Activated T-cell treated with anti-CD3 and anti-CD28 coated beads for 24 hours (primary cell): Measurements from ENCODE around the gene LHFPL6.

Experiments
- DNase-seq: peaks from one replicate; pipeline ENCODE4 v3.0.0-alpha.2; 2020; ENCODE audit warnings: low read depth

Gene LHFPL6

DNA sequence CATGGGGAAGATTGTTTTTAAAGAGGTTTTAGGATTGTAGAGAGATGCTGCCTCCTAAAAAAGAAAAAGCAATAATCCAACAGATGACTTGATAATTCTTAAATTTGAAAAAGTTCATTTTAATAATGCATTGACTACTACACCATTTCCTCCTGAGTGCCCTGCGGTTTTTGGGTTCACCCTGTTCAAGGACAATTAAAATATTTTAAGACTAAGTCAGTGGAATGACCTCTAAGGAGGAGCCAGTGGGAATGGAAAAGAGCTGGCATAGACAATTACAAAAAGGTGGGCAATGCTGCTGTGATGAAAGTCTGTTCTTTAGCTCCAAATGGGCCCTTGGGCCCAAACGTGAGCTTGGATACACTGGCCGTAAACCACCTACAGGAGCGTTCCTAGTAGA is 217.8 kb downstream of the LHFPL6 start:
- no peak for DNase-seq

DNA sequence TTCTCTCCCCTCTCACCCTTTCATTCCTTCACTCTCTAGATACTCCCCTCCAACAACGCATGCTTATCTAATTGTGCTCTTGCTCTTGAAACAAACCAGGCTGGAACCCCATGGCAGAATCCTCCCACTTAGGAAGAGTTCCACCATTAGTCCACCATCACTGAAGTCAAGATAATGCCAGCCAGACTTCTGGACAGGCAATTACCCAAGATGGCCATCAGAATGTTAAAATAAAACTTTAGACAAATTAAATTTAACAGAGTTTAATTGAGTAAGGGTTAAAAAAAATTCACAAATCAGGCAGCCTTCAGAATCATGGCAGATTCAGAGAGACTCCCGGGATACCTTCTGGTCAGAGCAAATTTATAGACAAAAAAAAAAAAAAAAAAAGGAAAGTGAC is 221.5 kb downstream of the LHFPL6 start:
- no peak for DNase-seq

DNA sequence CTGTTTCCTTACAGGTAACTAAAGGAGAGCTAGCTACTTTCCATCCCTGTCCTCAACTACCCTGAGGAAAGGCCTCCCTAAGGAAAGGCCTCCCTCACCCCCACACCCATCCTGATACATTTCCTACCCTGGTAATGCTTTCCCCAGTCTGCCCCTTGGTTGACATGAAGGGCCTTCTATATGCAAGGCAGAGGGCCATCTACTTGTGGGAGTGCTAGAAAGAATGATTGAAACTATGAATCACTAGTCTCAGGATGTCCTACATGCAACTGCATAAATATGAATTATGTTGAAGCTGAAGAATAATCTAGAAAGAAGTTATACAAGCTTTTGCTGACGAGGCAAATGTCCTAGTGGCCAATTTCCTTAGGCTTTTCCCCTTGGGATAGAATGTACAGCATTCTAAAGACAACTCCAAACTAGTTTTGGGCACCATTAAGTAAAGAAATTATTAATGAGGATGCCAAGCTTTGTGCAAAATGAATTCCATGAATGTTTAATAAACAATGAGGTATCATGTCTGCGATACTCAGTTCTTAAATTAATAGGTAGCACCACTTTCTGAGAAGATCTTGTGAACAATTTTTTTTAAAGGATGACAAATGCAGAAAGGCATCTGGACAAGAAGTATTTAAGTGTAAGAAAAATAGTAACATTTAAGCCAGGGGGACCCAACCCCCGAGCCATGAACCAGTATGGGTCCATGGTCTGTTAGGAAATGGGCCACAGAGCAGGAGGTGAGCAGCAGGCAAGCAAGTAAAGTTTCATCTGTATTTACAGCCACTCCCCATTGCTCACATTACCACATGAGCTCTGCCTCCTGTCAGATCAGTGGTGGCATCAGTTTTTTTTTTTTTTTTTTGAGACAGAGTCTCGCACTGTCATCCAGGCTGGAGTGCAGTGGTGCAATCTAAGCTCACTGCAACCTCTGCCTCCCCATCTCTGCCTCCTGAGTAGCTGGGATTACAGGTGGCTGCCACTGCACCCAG is 223.0 kb downstream of the LHFPL6 start:
- no peak for DNase-seq

DNA sequence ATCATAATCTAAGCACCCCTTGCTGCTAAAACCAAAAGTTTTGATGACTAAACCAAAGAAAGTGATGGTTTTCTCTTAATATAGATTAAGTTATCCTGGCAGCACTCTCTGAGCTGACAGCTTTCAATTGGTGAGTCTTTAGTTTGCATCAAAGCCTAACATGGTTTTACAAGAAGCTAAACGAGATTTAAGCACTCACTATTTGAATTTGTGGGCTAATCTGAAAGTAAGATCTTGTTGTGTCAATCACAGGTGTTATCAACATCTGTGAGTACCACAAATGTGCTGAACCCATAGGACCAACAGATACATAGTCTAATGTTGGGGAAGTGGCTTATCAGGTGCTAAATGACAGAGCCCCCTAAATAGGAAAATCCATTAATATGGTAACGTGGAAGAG is 223.9 kb downstream of the LHFPL6 start:
- DNase-seq: no peak

DNA sequence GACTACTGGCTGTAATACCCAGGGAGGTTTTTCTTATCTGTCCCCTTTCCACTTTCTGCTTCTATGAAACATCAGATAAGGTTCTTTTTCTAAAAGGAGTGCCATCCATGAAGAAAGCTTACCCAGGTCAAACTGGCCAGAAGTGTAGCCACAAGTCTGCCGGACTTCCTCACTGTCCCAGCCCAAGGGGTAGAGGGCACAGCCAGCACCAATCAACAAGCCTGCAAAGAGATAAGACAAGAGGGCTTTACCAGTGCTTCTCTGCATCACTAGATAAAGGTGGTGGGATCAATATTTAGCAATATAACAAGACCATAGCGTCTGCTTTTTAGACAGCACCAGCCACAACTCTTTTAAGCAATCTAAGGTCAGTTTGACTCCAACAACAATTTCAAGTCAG is 224.7 kb downstream of the LHFPL6 start:
- DNase-seq: no peak

DNA sequence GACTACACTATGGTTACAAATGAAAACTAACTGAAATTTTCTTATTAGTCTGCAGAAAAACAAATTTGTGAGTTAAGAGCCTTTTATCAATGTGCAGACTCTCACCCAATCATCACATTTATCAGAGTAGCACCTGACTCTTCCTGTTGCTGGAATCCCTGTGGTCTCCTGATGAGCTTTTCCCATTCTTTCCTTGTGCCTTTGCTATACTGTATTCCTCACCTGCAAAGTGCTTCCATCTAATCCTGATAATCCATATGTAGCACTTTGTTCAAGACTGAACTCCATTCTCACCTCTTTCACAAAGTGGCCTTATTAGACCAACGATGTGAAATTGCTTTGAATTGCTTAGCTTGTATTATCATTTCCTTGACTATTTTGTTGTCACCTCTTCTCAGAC is 225.3 kb downstream of the LHFPL6 start:
- DNase-seq: no peak

DNA sequence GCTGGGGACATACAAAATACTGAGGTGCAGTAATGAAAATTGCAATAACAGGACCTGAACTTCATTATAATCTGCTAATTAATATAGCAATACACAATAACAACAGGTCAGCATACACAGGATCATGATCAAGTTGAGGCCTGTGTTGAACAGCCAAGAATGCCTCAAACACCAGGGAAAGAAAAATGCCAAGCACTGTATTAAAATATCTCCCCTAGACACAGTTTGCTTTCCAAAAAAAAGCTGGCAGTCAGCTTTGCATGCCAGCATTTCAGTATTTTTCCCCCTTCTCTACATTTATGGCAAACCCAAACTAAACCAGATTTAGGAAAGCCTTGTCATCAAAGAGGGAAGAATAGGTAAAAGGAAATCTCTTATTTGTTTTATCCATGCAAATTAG is 226.9 kb downstream of the LHFPL6 start:
- DNase-seq: no peak

DNA sequence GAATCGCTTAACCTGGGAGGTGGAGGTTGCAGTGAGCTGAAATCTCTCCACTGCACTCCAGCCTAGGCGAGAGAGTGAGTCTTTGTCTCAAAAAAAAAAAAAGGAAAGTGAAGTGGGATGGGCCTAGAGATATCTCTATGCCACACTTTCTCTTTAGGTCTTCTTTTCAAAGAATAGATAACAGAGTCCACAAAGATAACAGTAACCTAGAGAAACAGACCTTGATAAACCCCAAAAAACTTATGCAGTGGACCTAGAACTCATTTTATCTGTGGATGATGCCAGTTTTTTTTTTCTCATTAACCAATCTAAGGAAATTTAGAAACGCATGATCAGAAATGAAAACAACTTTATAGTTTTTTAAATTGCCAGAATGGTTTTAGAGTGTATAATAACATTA is 227.4 kb downstream of the LHFPL6 start:
- DNase-seq: no peak

DNA sequence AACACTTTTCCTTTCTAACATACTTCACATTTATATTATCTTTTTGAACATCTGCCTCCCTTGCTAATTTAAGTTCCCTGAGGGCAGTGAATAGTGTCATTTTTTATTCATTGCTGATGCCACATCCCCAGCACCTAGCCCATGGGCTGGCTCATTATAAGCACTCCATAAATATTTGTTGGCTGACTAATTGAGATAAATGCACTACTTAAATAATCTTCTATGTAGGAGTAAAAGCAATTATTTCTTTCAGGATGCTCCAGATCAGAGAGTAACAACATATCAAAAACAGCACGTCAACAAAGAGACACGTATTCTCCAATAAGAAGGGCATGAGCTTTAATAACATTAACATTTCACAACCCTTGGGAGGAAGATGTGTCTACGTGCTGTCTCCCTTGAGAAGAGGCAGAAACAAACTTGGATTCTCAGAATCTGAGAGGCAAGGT is 228.2 kb downstream of the LHFPL6 start:
- DNase-seq: no peak

DNA sequence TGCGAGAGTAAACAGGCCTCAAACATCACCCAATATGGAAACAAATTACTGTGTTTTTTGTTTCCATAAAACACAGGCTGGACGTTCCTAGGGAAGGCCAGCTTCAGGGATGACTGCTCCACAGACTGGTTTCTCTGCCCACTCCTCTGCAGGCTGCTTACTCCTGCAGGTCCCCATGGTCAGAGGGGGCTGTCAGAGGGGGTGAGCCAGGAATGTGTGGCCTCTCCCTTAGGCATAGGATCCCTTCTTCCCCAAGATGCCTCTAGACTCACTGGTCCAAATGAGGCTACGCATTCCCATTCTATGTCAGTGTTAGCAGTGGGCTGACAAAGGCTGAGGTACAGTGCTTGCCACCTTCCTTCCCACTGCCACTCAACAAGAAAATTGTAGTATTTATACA is 229.8 kb downstream of the LHFPL6 start:
- no peak for DNase-seq

DNA sequence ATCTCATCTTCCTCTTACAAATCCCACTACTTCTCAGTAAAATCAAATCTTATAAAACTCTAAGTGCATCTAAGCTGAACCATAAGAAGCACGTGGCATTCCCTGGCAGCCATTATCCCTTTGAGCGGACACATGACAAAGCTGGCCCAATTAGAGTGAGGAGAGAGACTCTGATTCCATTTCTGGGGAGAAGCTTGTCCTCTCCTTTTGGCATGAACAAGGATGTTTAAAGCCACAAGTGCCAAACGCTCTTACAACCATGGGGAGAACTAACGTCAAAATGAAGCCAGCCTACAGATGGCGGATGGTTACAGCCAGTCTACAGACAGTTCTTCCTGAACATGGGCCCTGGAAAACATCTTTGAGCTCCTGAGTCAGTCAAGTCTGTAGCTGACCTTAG is 231.3 kb downstream of the LHFPL6 start:
- no peak for DNase-seq

DNA sequence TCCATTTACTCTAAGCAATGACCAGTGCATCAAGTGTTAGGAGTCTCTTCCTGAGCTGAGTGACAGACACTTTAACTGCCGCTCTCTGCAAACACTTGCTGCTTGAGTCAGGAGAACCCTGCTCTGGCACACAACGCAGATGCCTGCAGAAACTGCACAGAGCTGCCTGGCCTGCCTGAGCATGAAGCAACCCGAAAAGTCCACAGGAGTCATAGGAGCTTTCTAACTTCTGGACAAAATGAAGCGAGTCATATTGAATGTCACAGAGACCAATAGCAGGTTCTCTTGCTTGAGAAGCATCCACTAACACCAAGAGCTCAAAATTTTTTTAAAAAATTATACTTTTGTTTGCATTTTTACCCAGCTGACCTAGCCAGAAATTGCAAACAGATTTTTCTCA is 232.4 kb downstream of the LHFPL6 start:
- DNase-seq: no peak

DNA sequence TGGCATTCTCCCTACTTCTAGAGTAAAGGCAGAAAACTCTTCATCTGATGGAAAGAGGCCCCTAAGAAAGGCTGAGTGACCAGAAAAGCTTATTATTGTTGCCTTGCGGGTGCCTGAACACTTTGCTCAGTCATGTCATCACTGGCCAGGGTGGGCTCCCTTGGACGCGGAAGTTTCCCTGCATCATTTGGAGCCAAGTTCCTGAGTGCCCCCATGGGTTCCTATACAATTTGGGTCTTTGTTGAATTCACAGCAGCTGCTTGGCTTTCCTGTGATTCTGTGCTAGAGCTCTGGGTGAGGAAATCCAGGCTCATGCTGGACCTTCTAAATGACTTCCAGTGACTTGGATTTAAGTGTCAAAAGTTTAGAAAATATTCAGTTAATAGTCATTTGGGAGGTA is 232.9 kb downstream of the LHFPL6 start:
- no peak for DNase-seq

DNA sequence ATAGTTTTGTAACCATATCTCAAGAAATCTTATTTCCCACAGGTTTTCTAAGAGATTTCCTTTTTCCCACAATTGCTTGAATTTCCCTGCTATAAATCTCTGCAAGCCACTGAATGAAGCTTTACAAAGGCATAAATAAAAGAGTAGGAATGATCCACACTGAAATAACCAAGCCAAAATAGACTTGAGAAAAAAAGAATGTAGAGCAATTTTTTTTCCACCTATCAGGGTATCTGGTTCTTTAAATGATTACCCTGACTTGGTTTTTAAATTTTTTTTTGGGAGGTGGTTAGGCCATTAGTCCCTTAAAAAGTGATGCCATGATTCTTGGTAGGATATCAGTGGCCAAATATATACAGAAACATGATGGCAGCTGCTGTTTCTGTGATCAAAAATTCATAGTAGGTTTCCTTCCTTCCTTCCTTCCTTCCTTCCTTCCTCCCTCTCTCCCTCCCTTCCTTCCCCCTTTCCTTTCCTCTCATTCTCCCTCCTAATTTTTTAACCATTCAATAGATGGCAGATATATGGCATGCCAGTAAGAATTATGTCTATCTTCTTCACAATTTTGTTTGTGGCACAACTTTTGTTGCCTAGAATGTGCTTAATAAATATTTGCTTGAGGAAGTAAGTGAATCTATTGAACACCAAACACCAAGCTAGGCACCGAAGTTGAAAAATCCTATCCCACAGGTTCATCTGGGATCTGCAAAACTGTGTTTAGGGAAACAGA is 233.7 kb downstream of the LHFPL6 start:
- DNase-seq: no peak

DNA sequence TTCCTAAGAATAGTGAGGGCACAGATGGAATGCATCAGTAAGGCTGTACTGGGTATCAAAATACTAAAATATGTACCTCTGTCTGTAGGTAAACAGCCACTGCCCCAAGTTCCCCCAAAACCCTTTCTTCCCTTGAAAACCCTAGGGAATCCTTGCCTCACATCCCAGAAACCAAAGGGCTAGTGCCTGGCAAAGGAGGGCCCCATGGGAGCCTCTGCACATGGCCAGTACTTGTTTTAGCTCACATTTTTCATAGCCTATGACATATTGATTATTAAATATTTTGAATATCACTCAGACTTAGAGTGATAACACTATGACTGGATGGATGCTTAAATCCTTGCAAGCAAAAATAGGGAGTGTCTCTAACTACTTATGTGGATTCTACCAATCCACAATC is 237.1 kb downstream of the LHFPL6 start:
- DNase-seq: no peak

DNA sequence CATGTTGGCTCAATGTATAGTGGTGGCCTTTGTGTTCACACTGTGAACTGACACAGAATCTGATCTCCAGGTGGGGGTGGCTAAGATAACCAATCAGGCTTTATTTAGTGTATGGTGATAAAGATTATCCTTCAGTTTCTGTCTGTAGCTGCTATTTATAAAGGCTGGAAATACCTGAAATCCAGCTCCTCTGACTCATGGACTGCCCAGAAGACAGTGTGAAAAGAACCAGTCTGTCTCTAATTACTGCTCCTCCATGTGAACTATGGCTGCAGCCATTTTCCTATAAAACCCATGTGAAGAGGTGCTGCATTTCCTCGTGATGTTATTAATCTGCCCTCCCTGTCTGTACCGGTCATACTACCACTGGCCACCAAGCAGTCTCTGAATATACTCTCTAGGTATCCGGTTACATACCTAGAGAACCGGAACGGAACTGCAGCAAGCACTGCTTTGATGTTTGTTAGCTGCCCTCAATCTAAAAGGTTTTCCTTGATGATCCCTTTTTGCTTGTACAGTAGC is 238.0 kb downstream of the LHFPL6 start:
- DNase-seq: no peak

DNA sequence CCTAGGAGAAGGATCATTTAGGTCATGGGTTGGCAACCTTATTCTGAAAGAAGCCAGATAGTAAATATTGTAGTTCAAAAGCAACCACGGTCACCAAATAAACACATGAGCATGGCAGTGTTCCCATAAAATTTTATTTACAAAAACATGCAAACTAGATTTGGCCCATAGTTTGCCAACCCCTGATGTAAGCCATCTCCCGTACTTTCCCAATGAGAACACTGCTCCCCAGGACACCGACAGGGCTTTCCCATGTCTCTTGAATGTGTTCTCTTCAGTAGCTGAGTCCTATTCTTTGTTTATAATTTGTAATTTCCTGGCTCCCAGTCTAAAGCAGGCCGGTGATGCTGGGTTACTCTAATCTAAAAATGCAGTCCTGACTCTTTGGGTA is 239.6 kb downstream of the LHFPL6 start:
- DNase-seq: no peak

DNA sequence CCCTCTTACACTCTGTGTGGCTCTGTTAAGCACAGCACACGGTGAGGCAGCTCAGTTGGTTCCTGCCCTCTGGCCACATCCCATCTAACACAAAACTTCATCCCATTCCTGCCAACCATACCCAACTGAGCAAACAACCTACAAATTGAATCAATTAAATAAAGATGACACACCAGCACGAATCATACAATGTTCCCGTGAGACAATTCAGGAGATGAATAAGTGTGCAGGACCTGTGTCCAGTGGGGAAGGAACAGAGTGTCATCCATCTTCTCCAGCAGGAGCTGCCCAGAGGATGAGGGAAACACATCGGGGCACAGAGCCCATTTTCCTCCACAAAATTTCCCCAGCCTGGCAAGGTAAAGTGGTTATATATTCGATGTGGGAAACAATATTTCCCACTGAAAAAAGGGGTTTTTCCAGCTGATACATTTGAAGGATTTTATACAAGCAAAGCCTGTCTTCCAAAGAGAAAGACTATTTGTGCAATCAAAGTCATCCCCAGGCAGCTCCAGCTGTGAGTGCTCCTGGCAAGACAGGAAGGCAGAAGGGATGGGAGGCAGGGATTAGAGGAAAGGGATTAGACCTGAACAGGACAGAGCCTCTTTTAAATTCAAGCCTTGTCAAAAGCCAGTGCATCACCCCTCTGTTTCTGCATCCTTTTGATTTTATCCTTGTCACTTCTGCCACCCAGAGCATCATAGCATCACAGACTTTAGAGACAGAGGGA is 240.2 kb downstream of the LHFPL6 start:
- no peak for DNase-seq

DNA sequence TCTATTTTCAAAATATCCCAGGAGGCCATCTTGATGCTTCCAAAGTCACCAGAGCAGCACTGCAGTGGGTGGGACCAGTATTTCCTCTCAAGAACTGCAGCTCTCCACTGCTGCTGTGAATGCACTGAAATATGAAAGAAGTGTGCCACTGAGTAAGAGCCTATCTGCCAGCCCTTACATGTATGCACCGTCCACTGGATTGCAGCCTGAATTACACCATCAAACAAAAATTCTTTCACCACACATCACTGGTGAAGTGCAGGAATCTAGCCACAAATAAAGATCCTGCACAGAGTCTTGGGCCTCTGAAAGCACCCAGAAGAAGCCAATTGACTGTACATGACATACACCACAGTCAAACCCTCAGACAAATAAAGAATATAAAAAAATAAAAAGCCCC is 249.0 kb downstream of the LHFPL6 start:
- no peak for DNase-seq

DNA sequence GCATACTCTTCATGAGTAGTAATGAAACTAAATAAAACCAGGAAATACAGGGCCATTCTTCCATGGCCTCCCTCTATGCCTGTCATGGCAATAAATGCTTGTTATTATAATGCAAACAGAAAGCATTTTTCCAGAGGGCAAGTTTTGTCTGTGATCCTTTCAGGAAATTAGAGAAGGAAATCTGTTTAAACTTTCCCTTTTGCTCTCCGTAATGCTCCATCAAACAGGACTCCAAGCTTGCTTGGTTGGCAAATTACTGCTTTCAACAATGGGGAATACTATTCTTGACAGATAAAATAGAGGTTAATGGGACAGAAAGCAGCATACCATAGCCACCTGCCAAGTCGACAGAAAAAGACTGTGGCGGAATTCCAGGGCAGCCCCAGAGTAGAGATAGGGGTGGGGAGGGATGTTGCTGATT is 252.5 kb downstream of the LHFPL6 start:
- no peak for DNase-seq

DNA sequence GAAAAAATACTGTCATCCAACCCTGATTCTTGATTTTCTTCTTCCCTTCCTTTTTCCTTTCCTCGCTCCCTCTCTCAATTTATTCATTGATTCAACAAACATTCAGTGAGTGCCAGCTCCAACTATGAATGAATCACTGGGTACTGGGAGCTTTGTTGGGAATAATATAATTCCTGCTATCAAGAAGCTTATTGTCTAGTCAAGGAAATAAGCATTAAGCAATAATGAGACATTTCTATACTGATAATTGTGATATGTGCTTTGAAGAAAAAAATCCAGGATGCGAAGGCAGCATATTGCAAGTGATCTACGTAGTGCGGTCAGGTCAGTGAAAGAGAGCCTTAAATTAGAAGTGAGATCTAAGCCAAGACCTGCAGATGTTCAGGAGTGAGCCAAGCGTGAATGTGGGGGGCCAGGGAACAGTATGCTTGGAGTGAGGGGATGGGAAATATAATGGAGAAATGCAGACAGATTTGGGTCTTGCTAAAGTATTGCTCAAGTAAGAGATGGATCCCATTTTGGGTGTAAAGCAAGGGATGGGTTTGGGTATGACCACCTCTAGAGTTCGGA is 253.5 kb downstream of the LHFPL6 start:
- no peak for DNase-seq
